GM20000 (cell line): Measurements from ENCODE around the gene MAGEA8.

Experiments used
- DNase-seq: peaks from one replicate; pipeline ENCODE4 v3.0.0; 2012; ENCODE audit warnings: low spot score
- CTCF ChIP-seq: IDR thresholded peaks from 2 replicates; pipeline ENCODE4 v1.5.1; 2012; ENCODE audit warnings: mild to moderate bottlenecking, control low read depth; ENCODE audit errors: extremely low read depth, missing control alignments

Gene MAGEA8

GRCh38 chrX:149848855-149849254 lies 32.1 kb upstream of the MAGEA8 start:
- DNase-seq: no peak
- TF ChIP-seq CTCF: no peak

- no peak for TF ChIP-seq CTCF
- DNase-seq: no peak
Measured at GRCh38 chrX:149849787-149850186, 31.2 kb upstream of the MAGEA8 start.

GRCh38 chrX:149851864-149852263 lies 29.1 kb upstream of the MAGEA8 start:
- DNase-seq: no peak
- no peak for TF ChIP-seq CTCF

GRCh38 chrX:149853925-149854324 lies 27.1 kb upstream of the MAGEA8 start:
- no peak for DNase-seq
- TF ChIP-seq CTCF: no peak

- DNase-seq: no peak
- TF ChIP-seq CTCF: no peak
Measured at GRCh38 chrX:149858592-149858991, 22.4 kb upstream of the MAGEA8 start.

- no peak for DNase-seq
- TF ChIP-seq CTCF: no peak
Measured at GRCh38 chrX:149860445-149860844, 20.5 kb upstream of the MAGEA8 start.

GRCh38 chrX:149865390-149865789 lies 15.6 kb upstream of the MAGEA8 start:
- no peak for DNase-seq
- no peak for TF ChIP-seq CTCF
